GM18909 (cell line): ENCODE results near the gene MAN1C1.

ENCODE experiments used
- ATAC-seq: cut with Tn5 transposase; IDR thresholded peaks from one replicate; pipeline ENCODE4 v1.9.1; 2021; ENCODE audit warnings: mild to moderate bottlenecking; ENCODE audit not compliant: unreplicated experiment, poor library complexity

The MAN1C1 gene

DNA sequence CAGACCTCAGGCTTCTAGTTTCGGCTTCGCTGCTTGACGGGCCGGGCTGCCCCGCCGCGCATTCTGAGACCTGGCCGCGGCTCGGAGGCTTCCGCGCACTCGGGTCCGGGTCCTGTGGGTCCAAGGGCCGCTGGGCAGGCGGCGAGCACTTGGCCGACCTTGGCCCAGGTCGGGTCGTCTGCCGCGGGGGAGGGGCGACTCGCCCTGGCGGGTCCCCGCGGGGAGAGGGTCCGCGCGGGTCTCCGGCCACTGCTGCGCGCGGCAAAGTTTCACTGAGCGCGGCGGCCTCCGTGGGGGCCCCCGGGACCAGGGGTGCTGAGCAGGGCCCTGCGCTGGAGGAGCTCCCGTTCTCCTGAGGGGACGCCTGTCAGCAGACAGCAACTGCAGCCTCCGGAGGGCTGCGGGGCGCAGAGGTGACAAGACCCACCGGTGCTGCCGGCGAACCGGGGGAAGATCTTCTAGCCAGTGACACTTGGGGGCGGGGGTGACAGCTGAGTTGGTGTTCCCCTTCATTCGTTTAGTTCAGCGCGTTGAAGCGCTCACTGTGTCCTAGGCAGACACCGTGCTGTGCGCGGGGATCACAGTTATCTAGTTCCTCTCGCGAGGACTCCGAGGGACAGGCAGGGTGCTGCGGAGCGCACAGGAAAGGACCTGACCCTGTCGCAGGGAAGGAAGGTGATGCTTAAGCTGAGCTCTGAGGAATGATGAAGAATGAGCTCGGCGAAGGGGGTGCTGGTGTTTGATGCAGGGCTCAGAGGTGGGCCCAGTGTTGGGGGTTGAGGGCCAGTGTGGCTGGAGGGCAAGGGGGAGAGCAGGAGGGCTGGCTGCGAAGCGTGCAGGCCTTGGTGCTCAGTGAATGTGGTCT is 203.9 kb downstream of the MAN1C1 start:
- ATAC-seq = peak; percentile 60

DNA sequence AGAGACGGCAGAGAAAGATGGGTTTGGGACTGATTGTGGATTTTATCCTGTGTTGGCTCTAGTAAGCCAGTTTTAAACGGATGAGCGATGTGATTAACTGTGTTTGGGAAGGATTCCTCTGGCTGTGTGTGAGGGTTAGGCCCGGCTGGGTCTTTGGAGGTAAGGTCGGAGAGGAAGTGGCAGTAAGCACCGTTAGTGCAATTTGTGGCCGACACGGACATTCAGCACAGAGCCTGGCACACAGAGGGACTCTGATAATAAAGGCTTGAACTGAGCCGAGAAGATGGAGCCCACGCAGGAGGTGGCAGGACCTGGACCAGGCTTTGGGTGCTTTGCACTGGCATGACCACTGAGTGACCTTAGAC is 204.5 kb downstream of the MAN1C1 start:
- ATAC-seq = no peak

DNA sequence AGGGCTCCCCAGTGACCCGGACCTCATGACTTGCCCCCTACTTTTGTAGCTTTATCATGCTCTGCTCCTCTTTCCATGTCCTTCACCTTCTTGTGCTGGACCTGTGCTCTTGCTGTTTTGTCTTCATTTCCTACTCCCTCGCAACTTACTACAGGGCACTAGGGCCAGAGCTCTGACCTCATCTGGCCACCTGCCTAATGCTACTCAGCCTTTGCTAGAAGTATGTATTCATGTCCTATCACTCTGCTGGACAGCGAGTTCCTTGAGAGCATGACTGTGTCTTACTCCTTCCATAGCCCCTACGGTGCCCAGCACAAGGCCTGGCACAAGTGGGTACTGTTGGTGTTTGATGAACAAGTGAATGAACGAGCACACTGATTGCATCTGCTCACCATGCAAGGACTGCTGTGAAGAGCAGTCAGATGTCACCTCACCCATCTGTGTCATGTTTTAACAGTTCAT is 205.1 kb downstream of the MAN1C1 start:
- no peak for ATAC-seq

DNA sequence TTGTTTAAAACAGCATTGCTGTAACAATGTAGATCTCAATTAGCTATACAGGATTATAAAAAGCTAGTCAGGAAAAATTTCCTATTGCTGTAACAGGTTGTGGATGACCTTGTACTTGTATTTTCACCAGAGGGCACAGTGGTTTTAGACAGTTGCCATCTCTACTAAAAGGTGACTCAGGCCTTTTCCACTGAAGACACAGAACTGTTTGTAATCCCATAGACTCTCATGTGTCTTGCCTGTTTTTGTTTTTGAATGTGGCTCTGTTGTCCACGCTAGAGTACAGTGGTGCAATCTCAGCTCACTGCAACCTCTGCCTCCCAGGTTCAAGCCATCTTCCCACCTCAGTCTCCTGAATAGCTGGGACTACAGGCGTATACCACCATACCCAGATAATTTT is 209.0 kb downstream of the MAN1C1 start:
- ATAC-seq = no peak

DNA sequence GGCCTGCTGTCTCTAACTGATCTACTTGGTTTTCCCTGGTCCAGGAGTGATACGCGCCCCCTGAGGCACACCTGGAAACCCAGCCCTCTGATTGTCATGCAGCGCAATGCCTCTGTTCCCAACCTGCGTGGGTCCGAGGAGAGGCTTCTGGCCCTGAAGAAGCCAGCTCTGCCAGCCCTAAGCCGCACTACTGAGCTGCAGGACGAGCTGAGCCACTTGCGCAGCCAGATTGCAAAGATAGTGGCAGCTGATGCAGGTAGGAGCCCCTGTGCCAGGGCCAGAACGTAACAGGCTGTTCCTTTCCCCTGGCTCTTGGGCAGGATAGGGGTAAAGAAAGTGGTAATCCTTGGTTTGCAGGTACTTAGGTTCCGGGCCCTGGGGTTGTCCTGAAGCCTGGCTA is 210.0 kb downstream of the MAN1C1 start:
- no peak for ATAC-seq

DNA sequence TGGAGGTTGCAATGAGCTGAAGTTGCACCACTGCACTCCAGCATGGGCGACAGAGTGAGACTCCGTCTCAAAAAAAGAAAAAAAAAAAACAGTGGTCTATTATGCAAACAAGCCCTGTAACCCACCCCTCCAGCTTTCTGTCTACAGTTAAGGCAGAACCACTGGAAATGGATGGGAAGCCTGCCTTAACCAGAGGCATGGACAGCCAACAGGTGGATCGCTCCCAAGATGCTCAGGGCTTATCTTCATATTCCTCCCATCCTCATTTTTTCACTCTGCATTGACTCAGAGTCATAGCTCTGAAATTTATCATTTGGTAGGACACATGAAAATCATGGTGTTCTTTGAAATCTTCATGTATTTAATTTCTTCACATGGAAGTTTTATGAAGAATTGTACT is 211.9 kb downstream of the MAN1C1 start:
- ATAC-seq = no peak

DNA sequence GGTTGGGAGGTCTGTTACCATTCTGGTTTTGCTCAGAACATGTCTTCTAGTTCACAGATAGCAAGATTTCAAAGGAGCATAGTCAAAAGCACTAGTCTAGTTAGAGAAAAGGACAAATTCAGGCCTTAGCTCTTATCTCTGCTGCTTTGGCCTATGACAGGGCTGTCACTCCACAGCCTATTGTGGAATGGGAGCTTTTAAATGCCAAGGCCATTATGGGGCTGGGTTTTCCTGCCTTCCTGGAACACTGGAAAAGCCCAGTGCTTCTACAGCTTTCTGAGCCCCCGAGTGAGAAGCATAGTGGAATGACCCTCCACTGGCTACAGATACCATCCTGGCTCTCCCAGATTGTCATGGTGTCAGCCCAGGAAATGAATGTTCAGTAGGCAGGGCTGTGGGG is 212.5 kb downstream of the MAN1C1 start:
- ATAC-seq = no peak

DNA sequence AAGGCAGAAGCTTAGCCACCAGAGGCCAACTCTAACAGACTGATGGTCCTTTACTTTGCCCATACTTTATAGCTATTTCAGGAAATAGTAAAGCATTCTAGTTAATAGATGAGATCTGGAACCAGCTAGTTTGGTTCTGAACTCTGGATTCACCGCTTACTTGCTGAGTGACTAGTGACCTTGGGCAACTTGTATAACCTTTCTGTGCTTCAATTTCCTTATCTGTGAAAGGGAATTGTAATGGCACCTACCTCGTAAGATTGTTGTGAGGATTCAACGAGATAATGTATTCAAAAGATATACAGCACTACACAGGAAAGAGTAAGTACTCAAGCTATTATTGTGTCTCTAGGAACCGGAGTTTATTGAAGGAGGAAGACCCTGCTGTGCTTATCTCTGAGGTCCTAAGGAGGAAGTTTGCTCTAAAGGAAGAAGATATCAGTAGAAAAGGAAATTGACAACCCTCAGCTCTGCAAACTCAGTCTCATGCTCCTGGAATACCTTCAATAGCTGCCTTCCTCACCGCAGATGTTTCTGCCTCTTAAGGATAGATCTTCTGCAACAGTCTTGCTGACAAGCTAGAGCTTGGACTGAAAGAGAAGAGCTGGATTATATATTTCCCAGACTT is 215.1 kb downstream of the MAN1C1 start:
- ATAC-seq = no peak

DNA sequence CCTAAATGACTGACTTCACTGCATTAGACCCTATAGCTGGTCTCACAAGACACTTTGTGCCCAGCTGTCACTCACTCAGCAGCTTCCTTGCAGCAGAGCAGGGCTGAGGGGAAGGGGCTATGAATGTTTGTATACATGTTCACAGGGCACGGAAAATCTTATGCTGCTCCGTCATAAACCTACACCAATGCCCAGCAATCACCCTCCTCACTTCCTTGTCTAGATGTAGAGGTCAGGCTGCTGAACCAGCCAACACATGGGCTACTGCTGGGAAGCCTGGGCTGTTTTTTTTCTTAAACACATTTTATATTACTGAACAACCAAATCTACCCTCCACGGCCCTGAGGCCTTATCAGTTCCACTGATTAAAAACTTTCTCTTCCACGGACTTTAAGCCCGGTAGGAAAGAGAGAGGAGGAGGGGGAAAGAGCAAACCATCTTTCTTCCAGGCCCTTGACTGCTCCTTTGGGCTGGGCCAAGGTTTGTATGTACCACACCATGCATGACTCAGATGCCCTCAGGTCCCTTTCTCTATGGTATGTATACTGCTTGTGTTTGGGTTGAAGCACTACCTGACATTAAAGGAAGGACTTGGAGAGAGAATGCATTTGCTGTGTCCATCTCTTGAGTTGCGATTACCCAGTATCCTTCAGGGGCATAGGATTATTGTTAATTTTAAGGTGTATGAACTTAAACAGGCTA is 215.9 kb downstream of the MAN1C1 start:
- no peak for ATAC-seq

DNA sequence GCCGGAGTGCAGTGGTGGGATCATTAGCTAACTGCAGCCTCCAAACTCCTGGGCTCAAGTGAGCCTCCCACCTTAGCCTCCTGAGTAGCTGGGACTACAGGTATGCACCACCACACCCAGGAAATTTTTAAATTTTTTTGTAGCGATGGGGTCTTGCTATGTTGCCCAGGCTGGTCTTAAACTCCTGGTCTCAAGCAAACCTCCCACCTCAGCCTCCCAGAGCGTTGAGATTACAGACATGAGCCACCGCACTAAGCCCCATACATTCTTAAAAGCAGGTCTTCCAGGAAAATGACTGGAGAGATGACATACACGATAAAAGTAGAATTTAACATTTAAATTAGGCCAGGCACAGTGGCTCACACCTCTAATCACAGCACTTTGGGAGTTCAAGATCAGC is 216.6 kb downstream of the MAN1C1 start:
- no peak for ATAC-seq
